Gastrocnemius medialis (tissue), 4 donors: Measurements from ENCODE around the gene ARHGEF9.

Source experiments
- CTCF ChIP-seq, 5 experiments: fragments of 450-650 bp in 3 of 5; fragments of 200-600 bp in 2 of 5; sonication (generic) in 2 of 5; IDR thresholded peaks in 4 of 5; conservative IDR thresholded peaks in 1 of 5; 1 replicate in 4 of 5; 2 replicates in 1 of 5; pipeline ENCODE4 v1.5.1; 2016 to 2019; ENCODE audit warnings: antibody characterized with exemption in 5 of 5, mild to moderate bottlenecking in 3 of 5, moderate library complexity in 3 of 5
- POLR2A ChIP-seq, 2 donors: fragments of 450-650 bp; IDR thresholded peaks; one replicate each; pipeline ENCODE4 v1.6.1; 2017; ENCODE audit warnings: antibody characterized with exemption in 2 of 2, mild to moderate bottlenecking in 2 of 2, moderate library complexity in 2 of 2

DNA sequence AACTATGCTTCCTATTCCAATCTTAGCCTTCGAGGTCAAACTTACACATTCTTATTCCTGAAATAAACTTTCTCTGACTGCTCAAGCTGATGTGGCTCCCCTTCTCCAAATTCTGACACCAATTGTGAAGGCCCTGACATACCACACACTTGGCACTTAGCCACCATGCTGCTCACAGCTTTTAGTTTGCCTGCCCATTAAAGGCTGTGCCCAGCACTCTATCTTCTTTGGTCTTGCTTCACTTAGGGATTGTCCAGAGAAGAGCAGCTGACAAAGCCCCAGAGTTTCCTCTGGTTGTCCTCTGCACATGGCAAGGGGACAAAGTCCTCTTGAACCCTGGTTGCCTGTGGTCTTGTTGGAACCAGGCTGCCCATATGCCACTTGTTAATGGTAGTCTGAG lies 126.1 kb downstream of the ARHGEF9 start:
- TF ChIP-seq CTCF (IDR thresholded peaks at IDR 0.05 in 4 of 5, conservative IDR thresholded peaks at IDR 0.05 in 1 of 5) (no peak), POLR2A (IDR thresholded peaks at IDR 0.05) (no peak)
